Measurements from ENCODE around the gene ZFX.

Gene ZFX

DNA sequence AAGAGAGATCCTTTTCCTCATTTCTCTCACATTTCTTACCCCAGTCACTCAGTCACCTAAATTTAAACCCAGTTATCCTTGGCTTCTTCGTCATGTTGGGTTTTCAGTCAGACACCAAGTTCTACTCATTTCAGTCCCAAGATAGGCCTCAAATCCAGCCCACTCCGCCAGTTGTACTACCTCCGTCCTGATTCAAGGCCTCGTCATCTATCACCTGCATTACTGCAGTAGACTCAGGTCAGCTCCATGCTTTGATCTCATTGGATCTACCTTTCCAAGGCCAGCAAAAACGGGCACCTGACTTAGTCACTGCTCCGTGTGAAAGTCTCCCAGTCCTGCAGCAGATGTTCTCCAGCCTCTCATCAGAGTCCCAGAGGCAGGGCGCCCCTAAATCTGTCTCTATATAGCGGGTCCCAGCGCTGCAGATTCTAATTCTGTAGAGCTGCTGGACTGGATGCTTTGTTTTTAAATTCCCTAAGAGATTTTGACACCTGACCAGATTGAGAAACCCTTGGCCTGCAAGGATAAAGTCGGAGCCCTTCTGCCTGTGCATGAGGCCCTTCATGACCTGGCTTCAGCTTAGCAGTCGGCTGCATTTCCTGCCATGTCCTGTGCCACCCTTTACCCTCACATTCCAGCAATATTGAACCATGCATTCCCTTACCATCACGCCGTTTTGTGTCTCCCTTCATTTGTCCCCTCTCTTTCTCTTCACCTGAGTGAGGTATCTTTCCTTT is 53.7 kb downstream of the ZFX start:
- no peak for DNase-seq

- no peak for DNase-seq
Observed at GRCh38 chrX:24204331-24204730, 54.8 kb downstream of the ZFX start.

GRCh38 chrX:24204958-24205357 is 55.4 kb downstream of the ZFX start:
- no peak for DNase-seq

GRCh38 chrX:24207826-24208225 is 58.3 kb downstream of the ZFX start:
- DNase-seq, result no peak

DNA sequence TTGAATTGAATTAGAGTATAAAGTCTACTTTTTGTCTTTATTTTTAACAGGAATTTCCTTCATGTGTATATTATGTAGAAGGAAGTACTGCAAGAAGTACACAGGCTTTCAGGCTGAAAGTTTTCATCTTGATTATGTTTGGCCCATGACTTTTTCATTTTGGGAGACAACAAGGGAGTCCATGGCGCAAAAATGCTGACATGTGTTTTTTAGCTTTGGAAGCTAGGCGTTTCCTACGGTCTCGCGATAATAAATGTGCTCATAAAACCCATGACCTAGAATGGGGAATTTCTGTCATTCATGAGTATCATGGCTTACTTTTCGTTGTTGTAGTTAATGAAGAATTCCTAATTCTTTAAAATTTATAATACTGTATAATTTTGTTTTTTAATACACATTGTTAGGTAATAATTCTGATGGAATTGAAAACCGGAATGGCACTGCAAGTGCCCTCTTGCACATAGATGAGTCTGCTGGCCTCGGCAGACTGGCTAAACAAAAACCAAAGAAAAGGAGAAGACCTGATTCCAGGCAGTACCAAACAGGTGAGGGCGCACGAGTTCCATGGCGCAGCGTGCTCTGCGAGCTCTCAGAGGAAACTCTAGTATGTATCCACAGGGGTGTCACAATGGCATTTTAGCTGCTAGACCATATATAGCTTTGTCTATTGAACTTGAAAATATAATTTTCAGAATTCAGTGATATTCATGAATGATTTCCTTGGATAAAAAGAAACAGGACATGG is 59.1 kb downstream of the ZFX start:
- no peak for DNase-seq

GRCh38 chrX:24210190-24210589 is 60.7 kb downstream of the ZFX start:
- DNase-seq, result no peak

DNA sequence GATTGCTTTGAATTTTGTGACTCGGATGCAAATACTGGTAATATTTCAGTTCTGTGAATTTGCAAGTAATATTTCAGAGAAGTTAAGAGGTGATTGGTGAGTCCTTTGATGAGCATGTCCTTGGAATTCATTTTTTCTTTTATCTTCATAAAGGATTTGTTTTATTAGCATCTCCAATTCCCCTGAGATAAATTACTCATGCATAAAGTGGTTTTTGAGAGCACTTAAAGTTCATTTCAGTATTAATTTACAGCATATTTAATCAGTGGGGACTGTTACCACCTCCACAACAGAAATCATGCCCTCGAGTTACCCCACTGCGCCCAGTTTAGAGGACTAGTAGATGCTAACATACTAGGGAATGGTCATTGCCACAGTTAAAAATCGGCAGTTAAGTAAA is 65.0 kb downstream of the ZFX start:
- DNase-seq, result no peak

- DNase-seq, result no peak
Observed at GRCh38 chrX:24215272-24215671, 65.7 kb downstream of the ZFX start.

DNA sequence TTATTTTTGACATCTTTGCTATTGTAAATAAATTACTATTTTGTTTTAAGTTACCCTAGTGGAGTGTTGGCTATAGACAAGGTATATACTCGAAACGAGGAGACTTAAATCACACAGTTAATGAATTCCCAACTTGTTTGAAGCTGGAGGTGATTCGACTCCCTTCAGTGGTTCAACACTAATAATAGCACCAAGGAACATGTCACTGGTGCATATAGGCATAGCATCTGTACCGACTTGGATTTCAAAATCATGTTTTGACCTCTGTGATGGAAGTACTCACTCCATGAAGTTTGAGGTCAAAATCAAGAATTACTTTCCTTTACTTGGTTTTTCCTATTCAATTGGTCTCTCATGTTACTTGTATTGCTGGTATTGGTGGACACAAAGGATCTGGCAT is 66.5 kb downstream of the ZFX start:
- DNase-seq, result no peak

DNA sequence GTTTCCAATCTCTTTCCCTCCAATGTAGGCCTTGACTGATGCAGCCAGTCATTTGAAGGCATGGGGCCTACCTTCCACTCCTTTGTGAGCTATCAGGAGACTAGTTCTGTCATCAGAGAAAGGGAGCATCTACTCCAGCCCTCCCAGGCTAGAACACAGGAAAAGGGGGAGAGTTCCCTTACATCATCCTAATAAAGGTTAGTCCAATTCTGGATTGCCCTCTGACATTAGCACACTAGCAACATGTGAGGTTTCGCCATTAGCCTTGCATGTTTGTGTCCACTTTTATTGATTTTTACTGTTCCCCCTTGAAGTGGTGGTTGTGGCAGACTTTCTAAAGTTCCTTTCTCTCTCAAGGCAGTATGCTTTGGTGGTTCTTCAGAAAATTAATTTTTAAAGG is 67.3 kb downstream of the ZFX start:
- no peak for DNase-seq

DNA sequence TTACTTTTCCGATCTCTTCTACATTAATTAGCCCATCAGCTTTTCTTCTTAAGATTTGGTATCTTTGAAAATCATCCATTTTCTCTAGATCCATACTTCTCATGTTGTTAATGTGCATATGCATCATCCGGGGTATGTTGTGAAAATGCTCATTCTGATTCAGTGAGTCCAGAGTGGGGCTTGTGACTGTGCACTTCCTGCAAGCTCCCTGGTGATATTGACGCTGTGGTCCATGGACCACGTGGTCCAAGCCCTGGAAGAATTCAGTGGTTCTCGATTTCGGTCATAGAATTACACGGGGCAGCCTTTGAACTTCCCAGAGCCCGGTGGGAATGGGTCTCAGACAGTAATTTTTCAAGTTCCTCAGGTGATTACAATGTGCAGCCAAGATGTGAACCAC is 69.8 kb downstream of the ZFX start:
- no peak for DNase-seq

DNA sequence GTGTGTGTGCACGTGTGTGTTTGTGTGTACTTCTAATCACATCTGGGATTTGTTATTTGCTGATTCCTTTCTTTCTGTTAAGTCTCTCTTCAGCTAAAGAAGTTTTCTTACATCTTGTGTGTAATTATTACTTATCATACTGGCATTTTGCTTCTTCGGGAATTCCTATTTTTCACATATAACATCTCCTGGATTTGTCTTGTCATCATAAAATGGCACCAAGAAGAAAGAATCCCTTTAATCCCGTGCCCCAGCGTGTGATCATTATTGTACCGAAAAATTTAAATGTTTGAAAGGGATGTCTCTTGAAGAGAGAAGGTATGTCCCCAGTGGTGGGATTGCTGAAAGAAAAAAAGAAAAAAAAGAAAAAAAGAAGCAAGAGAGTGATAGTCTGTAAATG is 72.3 kb downstream of the ZFX start:
- DNase-seq, result no peak

- no peak for DNase-seq
Observed at GRCh38 chrX:24225265-24225664, 75.7 kb downstream of the ZFX start.

DNA sequence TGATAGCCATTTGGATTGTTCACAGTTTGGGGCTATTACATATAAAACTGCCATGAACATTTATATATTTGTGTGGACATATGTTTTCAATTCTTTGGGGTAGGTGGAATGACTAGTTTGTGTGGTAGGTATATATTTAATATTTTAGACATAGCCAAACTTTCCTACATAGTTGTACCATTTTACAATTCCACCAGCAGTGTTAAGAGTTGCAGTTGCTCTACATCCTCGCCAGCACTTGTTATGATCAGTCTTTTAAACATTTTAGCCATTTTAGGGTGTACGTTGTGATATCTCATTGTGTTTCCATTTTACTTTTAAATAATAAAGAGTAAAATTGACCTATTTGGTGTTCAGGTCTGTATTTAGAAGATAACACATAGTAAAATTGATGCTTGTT is 76.6 kb downstream of the ZFX start:
- DNase-seq, result no peak

GRCh38 chrX:24228596-24228995 is 79.1 kb downstream of the ZFX start:
- DNase-seq, result no peak

- DNase-seq, result no peak
Observed at GRCh38 chrX:24229400-24229879, 79.9 kb downstream of the ZFX start.

GRCh38 chrX:24229976-24230375 is 80.4 kb downstream of the ZFX start:
- DNase-seq, result no peak

- DNase-seq, result no peak
Observed at GRCh38 chrX:24231131-24231540, 81.6 kb downstream of the ZFX start.

GRCh38 chrX:24231641-24232179 is 82.2 kb downstream of the ZFX start:
- DNase-seq, result no peak

DNA sequence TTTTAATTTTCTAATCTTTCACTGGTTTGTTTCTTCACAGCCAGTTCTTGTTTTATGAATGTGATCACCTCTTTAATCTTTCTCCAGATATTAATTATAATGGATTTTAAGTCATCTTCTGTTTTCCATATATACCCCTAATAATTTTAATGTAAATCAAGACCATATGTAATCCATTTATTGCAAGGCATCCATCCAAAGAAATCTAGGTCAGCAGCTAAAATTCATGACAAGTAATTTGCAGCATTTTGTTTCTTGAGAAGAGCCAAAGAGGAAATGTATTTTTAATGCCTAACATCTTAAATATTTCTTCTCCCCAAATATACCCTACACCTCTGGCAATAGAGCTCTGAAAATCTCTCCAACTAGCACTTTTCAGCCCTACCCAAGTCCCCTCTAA is 83.3 kb downstream of the ZFX start:
- DNase-seq, result no peak

GRCh38 chrX:24235084-24235710 is 85.7 kb downstream of the ZFX start:
- no peak for DNase-seq

DNA sequence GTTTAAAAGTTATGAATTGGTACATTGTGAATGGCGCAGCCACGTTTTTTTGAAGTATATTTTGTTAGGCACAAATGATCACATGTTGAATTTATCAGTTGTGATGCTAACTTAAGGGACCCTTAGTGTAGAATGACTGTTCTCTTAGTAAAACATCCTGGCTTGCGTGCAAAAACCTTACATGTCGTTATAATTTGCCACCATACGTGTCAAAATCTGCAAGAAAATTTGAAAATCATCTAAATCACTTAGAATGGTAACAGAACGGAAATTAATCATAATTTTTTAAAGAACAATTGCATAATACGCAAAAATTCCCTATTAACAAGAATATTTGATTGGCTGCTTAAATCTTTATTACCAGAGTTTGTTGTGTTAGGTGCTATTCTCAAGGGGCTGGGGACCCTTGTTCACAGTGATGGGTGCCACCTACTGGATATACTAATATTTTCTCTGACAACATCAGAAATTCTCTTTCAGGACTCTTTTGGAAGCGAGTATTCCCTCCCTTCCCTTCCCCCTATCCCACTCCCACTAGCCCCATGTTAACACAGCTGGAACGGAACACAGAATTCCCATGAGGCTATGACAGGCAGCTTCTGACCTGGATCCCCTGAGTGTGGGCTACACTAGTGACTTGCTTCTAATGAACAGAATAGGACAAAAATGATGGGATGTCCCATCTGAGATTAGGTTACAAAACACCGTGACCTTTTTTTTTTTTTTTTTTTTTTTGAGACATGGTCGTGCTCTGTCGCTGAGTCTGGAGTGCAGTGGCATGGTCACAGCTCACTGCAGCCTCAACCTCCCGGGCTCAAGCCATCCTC is 92.5 kb downstream of the ZFX start:
- no peak for DNase-seq

DNA sequence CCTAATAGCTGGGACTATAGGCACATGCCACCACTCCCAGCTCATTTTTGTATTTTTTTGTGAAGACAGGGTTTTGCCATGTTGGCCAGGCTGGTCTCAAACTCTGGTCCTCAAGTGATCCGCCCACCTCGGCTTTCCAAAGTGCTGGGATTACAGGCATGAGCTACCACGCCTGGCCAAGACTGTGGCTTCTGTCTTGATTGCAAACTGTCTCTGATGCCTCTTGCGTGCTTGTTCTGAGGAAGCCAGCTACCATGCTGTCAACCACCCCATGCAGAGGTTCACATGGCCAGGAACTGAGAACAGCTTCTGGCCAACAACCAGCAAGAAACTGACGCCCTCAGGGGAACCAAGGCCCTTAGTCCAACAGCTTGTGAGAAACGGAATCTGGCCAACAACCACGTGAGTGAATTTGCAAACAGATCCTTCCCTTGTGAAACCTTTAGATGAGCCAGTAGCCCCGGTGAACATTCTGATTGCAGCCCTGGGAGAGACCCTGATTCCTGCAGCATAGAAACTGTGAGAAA is 93.2 kb downstream of the ZFX start:
- DNase-seq, result peak; percentile 58

Data from GOT3 (cell line).